ENCODE results near the gene HAS3.
"Not testable (repeated sequence)": the region's sequence is repeated elsewhere in the genome, so short reads cannot be mapped to it uniquely, and the experiment has no call there.

HAS3 gene

DNA sequence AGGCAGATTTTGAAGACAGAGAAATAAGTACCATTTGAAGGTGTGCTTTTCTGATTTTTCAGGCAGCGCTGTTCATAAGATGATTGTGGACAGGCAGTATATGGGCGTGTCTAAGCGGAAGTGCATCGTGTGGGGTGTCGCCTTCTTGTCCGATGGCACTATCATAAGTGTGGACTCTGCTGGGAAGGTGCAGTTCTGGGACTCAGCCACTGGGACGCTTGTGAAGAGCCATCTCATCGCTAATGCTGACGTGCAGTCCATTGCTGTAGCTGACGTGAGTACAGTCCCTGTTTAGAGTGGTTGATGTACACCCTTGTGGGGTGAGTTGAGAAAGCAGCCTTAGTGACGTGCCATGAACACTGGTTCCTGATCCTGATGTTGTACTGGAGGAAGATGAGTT, 37.7 kb downstream of the HAS3 start:
- DNase-seq (ENCODE audit: low read depth in 2 of 2) = no peak

DNA sequence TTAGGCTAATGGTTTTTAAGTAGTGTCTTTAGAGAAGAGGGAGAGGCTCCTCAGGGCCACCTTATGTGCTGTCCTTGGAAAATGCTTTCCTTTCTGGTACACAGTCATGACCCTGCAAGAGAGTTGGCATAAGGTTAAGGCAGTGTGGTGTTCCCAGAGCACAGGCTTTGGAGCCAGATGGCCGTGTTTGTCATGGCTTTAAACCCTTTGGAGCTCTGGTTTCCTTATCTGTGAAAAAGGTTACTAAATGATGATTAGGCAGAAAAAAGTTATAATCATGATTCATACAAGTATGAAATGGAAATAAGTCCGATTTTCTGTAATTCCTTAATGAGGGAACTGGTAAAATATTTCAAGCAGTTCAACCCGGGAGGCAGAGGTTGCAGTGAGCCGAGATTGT, 40.2 kb downstream of the HAS3 start:
- DNase-seq (ENCODE audit: low read depth in 2 of 2) = no peak

DNA sequence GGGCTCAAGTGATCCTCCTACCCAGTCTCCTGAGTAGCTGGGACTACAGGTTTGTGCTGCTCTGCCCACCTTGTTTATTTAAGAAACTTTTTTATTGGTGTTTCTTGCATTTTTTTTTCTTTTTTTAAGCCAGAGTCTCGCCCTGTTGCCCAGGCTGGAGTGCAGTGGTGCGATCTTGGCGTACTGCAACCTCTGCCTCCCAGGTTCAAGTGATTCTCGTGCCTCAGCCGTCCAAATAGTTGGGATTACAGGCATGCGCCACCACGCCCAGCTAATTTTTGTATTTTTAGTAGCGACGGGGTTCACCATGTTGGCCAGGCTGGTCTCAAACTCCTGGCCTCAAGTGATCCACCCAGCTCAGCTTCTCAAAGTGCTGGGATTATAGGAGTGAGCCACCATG, 44.2 kb downstream of the HAS3 start:
- DNase-seq (ENCODE audit: low read depth in 2 of 2) = not testable (repeated sequence)

DNA sequence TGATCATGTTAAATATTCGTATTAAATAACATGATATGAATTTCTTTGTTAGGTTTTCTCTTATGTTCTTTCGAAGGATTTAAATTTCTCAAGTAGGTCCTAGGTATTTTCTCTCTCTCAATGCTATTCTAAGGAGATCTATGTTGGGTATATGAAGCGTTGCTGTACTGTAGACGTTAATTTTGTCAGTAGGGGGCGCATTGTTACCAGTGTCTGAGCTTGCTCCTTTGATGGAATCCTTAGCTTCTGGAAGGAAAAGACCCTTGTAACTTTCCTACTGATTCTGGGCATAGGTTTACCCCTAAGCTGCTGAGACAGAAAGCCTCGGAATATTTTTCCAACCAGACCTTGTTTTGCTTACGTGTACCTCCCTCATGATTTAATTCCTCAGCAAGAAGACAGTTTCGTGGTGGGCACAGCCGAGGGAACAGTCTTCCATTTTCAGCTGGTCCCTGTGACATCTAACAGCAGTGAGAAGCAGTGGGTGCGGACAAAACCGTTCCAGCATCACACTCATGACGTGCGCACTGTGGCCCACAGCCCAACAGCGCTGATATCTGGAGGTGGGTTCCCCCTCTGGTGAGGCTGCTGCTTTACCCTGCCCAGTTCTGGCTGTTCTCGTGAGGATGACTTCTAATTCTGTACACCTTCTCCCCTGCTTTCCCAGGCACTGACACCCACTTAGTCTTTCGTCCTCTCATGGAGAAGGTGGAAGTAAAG, 44.9 kb downstream of the HAS3 start:
- peak; percentile 66 for DNase-seq (ENCODE audit: low read depth in 2 of 2)

DNA sequence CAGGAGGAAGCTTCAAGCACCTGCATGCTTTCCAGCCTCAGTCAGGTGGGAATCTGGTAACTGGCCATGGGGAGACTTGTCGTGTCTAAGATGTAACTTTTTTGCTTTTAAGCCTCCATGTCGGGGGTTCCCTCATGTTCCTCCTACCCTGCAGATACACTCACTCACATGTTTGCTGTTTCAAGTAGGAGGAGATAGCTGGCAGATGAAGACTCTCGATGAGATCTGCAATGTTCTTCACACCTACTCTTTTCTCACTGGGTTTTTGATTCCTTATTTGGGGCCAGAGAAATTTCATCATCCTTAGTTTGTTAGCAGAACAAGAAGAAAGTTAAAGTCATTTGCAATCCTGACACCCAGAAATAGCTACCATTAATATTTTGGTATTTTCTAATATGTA, 51.7 kb downstream of the HAS3 start:
- no peak for DNase-seq (ENCODE audit: low read depth in 2 of 2)

DNA sequence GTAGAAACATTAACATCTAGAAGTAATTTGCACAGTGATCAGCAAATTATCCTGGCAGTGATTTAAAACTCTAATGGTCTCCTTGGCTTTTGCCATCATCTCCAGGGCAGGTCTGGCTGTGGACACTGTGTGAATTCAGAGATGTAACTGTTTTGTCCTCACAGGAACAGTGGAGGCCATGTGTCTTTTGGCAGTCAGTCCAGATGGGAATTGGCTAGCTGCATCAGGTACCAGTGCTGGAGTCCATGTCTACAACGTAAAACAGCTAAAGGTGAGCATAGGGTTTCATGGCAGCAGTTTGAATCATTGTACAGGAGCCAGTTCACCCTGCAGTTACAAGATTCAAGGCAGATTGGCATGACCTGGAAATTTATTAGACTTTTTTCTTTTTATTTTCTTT, 54.7 kb downstream of the HAS3 start:
- DNase-seq (ENCODE audit: low read depth in 2 of 2) = no peak

DNA sequence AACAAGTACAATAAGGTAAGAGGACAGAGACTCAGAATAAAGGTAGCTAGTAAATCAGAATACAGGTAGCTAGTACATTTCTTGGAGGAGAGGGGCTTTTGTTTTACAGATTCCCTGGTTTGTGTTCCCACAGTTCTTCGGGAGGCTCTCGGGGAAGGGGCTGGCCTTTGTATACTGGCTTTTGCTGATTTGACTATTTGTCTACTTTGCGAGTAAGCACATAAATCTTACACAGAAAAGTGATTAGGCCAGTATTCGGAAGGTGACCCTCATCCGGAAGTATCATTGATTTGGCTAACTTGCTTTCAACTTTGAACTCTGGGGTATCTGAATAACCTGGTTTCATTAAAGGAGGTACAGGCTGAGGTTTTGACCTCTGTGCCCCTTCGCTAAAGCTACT, 60.1 kb downstream of the HAS3 start:
- DNase-seq (ENCODE audit: low read depth in 2 of 2) = no peak

DNA sequence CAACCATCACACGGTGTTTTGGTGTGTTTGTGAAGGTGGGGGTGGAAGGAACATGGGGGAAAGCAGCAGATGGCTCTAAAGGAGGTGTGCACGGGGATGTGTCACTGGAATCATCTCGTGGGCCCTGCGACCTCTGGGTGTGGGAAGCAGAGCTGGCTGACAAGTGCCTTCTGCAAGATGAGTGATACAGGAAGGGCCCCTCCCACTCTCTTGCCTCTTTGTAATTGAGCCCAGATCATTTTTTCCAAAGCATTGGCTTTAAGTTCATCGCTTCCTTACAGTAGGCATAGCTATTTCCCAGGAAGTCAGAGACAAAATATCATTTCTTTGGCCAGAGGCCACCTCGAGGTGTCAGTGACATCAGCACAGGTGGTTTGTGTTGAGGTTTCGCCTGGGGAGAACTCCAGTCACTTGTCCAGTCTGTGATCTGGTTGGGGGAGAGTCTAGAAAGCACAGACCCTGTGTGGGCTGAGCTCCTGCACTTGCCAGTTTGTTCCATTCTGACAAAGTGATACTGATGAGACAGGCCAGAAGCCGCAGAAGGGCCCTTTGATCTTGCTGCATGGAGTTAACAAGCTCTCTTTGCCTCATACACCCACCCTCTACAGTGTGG, 60.9 kb downstream of the HAS3 start:
- no peak for DNase-seq (ENCODE audit: low read depth in 2 of 2)

DNA sequence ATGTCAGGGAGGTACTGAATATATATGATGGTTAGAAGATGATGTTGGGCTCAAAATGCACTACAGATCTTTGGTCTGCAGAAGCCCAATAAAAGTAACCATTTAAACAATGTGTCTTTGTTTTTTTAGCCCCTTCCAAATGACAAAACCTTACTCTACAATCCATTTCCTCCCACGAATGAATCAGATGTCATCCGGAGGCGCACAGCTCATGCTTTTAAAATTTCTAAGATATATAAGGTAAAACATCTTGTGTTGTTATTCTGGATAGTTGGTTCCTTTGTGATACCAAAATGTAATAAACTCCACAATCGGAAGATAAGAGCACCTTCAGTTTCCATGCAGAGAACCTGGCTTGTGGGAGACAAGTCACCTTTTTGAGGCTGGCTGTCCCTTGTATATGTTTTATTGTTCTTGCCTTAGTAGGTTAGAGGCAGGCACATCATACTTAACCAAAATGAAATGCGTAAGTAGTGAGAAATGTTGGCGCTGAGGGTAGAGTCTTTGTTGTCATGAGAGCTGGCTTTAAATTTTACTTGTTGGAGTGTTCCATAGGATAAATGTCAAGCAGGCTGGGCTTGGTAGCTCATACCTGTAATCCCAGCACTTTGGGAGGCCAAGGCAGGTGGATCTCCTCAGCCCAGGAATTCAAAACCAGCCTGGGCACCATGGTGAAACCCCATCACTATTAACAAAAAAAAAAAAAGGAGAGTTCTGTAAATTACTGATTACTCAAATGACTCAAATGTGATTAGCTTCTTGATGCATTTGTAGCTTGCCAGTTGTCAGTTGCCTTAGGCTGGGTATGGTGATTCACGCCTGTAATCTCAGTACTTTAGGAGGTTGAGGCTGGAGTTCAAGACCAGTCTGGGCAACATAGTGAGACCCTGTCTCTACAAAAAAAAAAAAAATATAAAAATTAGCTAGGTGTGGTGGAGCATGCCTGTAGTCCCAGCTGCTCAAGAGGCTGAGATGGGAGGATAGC, 61.8 kb downstream of the HAS3 start:
- no peak for DNase-seq (ENCODE audit: low read depth in 2 of 2)

Data from fibroblast of skin of left quadriceps (primary cell).